Thoracic aorta (tissue), 2 donors: ENCODE measurements around the gene SLC8A1. TPM values are rescaled to one million over a fixed set of nuclear protein-coding genes. Genes with fewer than 3 reads are reported as not detected.
A peak's percentile ranks its signal among the peaks of the same experiment; 100 is the strongest.

Source experiments
- ATAC-seq: fragments of 150-250 bp; one replicate; pipeline ENCODE4 v1.8.0; 2017; ENCODE audit warnings: low read depth; ENCODE audit not compliant: insufficient number of reproducible peaks, low FRiP score
- DNase-seq: peaks from one replicate; pipeline ENCODE4 v3.0.0-alpha.2; 2020; ENCODE audit warnings: low spot score
- H3K27ac ChIP-seq, 2 donors: fragments of 200-600 bp; sonication (generic); 1 replicate in 1 of 2; 2 replicates in 1 of 2; pipeline ENCODE4 v1.5.1; 2016; ENCODE audit warnings: mild to moderate bottlenecking in 2 of 2, moderate library complexity in 2 of 2
- H3K27me3 ChIP-seq: fragments of 200-600 bp; sonication (generic); replicated peaks from 2 replicates; pipeline ENCODE4 v1.6.0; 2016; ENCODE audit warnings: mild to moderate bottlenecking; ENCODE audit not compliant: insufficient read depth
- H3K36me3 ChIP-seq: fragments of 200-600 bp; sonication (generic); one replicate; pipeline ENCODE4 v1.5.1; 2016
- H3K4me1 ChIP-seq, 2 donors: fragments of 200-600 bp; sonication (generic); 1 replicate in 1 of 2; 2 replicates in 1 of 2; pipeline versions ENCODE4 v1.5.1 to v1.6.0; 2016; ENCODE audit warnings: low read depth in 2 of 2, mild to moderate bottlenecking in 1 of 2; ENCODE audit not compliant: control insufficient read depth in 1 of 2
- H3K4me3 ChIP-seq: fragments of 200-600 bp; sonication (generic); 2 replicates; pipeline ENCODE4 v1.5.1; 2016; ENCODE audit warnings: mild to moderate bottlenecking
- H3K9me3 ChIP-seq: fragments of 200-600 bp; sonication (generic); 2 replicates; pipeline ENCODE4 v1.5.1; 2016
- CTCF ChIP-seq: fragments of 200-600 bp; sonication (generic); IDR thresholded peaks from one replicate; pipeline ENCODE4 v1.5.1; 2019; ENCODE audit warnings: antibody characterized with exemption
- total RNA-seq, 2 donors: library from RNA; depleted of rRNA; stranded (reverse); fragments of >200 nt; gene quantifications; one replicate each; pipeline versions ENCODE4 v1.1.0 to v1.2.3, GENCODE V29; 2016

The SLC8A1 gene
- total RNA-seq, 2 donors from 2014 or later, result 13.7 to 31.2 TPM

- Histone ChIP-seq H3K4me1 (peaks cover 0 to 12% of the 10 kb centered on the region in 2 donors), H3K27me3 (no peaks in the 10 kb centered on the region), H3K36me3 (no peaks in the 10 kb centered on the region), H3K27ac (no peak overlapping the region), H3K9me3 (no peaks in the 10 kb centered on the region), H3K4me3 (no peak overlapping the region)
- DNase-seq, result no peak
- TF ChIP-seq CTCF, result no peak
- no peak for ATAC-seq
These were observed 200.8 kb downstream of the SLC8A1 start for GRCh38 chr2:40251137-40251536.

- ATAC-seq, result no peak
- no peak for DNase-seq
- TF ChIP-seq CTCF, result no peak
- H3K27ac ChIP-seq, result no peak overlapping the region
- no peak overlapping the region for H3K4me3 ChIP-seq
- no peaks in the 10 kb centered on the region for H3K9me3 ChIP-seq
- H3K36me3 ChIP-seq, result no peaks in the 10 kb centered on the region
- no peaks in the 10 kb centered on the region for H3K27me3 ChIP-seq
- H3K4me1 ChIP-seq, result peaks cover 3 to 22% of the 10 kb centered on the region in 2 donors
These were observed 202.3 kb downstream of the SLC8A1 start for GRCh38 chr2:40249577-40249976.

GRCh38 chr2:40248294-40248693 lies 203.6 kb downstream of the SLC8A1 start:
- H3K27ac ChIP-seq, result no peak overlapping the region
- no peak overlapping the region for H3K4me3 ChIP-seq
- H3K4me1 ChIP-seq, result peaks cover 9 to 33% of the 10 kb centered on the region in 2 donors
- TF ChIP-seq CTCF, result no peak
- DNase-seq (no peak), ATAC-seq (no peak)
- no peaks in the 10 kb centered on the region for H3K36me3 ChIP-seq
- no peaks in the 10 kb centered on the region for H3K27me3 ChIP-seq
- no peaks in the 10 kb centered on the region for H3K9me3 ChIP-seq

GRCh38 chr2:40244675-40245074 lies 207.2 kb downstream of the SLC8A1 start:
- Histone ChIP-seq H3K27me3 (no peaks in the 10 kb centered on the region), H3K27ac (peak overlapping the region in 1 of 2 donors; percentile 15), H3K9me3 (no peaks in the 10 kb centered on the region), H3K4me1 (peaks cover 17 to 42% of the 10 kb centered on the region in 2 donors), H3K4me3 (no peak overlapping the region), H3K36me3 (no peaks in the 10 kb centered on the region)
- no peak for ATAC-seq
- peak; percentile 6 for DNase-seq
- peak; percentile 40 for TF ChIP-seq CTCF

GRCh38 chr2:40244251-40244650 lies 207.6 kb downstream of the SLC8A1 start:
- Histone ChIP-seq H3K4me1 (peaks cover 17 to 46% of the 10 kb centered on the region in 2 donors), H3K27ac (no peak overlapping the region), H3K27me3 (no peaks in the 10 kb centered on the region), H3K9me3 (no peaks in the 10 kb centered on the region), H3K36me3 (no peaks in the 10 kb centered on the region), H3K4me3 (no peak overlapping the region)
- TF ChIP-seq CTCF, result no peak
- no peak for ATAC-seq
- DNase-seq, result no peak
